HL-60 (cell line): ENCODE results near the gene TUBGCP6.

Experiments
- DNase-seq, 2 experiments: peaks; one replicate each; pipeline ENCODE4 v3.0.0-alpha.2; 2010 to 2020; ENCODE audit warnings: low read depth in 1 of 2, low spot score in 1 of 2
- H3K27ac ChIP-seq: fragments of 250-450 bp; sonication (Bioruptor Pico); replicated peaks from 2 replicates; pipeline ENCODE4 v1.5.1; 2020; ENCODE audit warnings: mild to moderate bottlenecking, moderate library complexity
- H3K27me3 ChIP-seq: fragments of 250-450 bp; sonication (Bioruptor Pico); 2 replicates; pipeline ENCODE4 v1.5.1; 2021; ENCODE audit warnings: mild to moderate bottlenecking, moderate library complexity; ENCODE audit not compliant: insufficient read depth, poor library complexity, severe bottlenecking
- H3K4me3 ChIP-seq: replicated peaks from 2 replicates; pipeline ENCODE4 v1.5.1; 2011; ENCODE audit warnings: mild to moderate bottlenecking, control low read depth, low read length; ENCODE audit not compliant: insufficient read depth
- GABPA ChIP-seq: IDR thresholded peaks from 2 replicates; pipeline ENCODE4 v1.6.1; 2012; ENCODE audit warnings: low read depth
- POLR2AphosphoS5 ChIP-seq: IDR thresholded peaks from 2 replicates; pipeline ENCODE4 v1.6.1; 2012; ENCODE audit warnings: low read depth
- SPI1 ChIP-seq: IDR thresholded peaks from 2 replicates; pipeline ENCODE4 v1.6.1; 2012; ENCODE audit warnings: low read depth, mild to moderate bottlenecking, borderline replicate concordance
- TF ChIP-seq, protein P1 (sequence below): IDR thresholded peaks from one replicate; pipeline ENCODE4 v1.5.1; 2011; ENCODE audit warnings: low read length, control low read depth, inconsistent platforms; ENCODE audit not compliant: insufficient read depth
- TF ChIP-seq, protein P2 (sequence below): IDR thresholded peaks from 2 replicates; pipeline ENCODE4 v1.6.1; 2012; ENCODE audit warnings: low read depth; ENCODE audit not compliant: insufficient replicate concordance

The TUBGCP6 gene

DNA sequence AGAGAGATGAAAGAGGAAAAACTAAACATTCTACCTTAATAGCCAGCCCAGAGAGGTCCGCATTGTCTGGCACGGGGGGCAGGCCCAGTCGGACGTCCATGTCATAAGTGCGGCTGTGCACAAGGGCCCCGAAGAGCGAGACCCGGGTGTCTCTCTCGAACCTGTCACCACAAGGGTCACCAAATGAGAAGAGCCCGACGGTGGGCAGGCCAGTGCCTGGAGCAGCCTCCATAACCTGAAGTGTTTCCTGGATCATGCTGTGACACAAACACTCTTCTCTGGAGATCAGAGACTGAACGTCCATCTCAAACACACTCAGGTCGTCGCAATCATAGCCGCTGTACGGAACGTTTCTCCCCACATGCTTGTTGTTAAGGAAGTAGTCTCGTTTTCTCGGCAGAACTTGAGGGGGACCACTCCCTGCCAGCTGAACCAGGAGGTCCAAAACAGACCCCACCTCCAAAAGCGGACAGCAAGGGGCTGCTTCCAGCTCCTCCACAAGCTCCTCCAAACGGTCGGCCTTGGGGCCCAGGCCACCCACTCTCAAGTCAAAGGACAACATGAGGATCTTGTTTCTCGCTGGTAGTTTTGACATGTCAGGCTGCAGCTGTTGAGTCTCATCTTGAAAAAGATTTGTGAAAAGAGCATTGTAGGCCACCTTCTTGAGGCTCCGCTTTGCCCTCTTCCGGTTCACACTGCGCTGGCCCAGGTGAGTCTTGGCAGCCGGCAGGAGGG is 971 bp downstream of the TUBGCP6 start:
- Histone ChIP-seq H3K27ac (peak overlapping the region; percentile 82), H3K4me3 (peak overlapping the region; percentile 96), H3K27me3 (no peaks in the 10 kb centered on the region)
- peak in 1 of 2 experiments; percentile 50 for DNase-seq
- TF ChIP-seq GABPA, result no peak; the same call in 1 of the 2 replicates
- TF ChIP-seq, protein P1, sequence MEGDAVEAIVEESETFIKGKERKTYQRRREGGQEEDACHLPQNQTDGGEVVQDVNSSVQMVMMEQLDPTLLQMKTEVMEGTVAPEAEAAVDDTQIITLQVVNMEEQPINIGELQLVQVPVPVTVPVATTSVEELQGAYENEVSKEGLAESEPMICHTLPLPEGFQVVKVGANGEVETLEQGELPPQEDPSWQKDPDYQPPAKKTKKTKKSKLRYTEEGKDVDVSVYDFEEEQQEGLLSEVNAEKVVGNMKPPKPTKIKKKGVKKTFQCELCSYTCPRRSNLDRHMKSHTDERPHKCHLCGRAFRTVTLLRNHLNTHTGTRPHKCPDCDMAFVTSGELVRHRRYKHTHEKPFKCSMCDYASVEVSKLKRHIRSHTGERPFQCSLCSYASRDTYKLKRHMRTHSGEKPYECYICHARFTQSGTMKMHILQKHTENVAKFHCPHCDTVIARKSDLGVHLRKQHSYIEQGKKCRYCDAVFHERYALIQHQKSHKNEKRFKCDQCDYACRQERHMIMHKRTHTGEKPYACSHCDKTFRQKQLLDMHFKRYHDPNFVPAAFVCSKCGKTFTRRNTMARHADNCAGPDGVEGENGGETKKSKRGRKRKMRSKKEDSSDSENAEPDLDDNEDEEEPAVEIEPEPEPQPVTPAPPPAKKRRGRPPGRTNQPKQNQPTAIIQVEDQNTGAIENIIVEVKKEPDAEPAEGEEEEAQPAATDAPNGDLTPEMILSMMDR, result no peak
- TF ChIP-seq POLR2AphosphoS5, result no peak
- TF ChIP-seq SPI1, result no peak

DNA sequence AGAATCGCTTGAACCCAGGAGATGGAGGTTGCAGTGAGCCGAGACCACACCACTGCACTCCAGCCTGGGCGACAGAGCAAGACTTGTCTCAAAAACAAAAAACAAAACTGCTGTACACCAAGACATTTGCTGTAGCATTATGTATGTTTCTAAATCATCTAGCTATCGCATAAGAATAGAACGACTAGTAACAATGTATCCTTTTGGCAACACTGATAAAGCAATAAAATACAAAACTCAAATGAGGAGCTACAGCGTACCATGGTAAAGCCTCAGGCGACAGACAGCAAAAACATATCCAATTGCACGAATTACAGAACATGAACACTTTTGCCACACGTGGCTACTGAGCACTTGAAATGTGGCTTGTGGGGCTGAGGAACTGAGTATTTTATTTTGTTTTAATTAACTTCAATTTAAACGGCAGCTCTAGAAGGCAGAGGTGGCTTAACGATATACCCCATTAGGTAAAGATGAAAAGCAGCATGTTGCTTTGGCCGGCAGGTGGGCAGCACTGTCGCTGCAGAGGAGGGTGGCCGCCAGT is 2.3 kb downstream of the TUBGCP6 start:
- H3K4me3 ChIP-seq, result peak overlapping the region; percentile 96
- no peaks in the 10 kb centered on the region for H3K27me3 ChIP-seq
- peak overlapping the region; percentile 82; the same call in 1 of the 2 replicates for H3K27ac ChIP-seq
- no peak for DNase-seq
- TF ChIP-seq POLR2AphosphoS5 (no peak), SPI1 (no peak)
- TF ChIP-seq, protein P1, result no peak

DNA sequence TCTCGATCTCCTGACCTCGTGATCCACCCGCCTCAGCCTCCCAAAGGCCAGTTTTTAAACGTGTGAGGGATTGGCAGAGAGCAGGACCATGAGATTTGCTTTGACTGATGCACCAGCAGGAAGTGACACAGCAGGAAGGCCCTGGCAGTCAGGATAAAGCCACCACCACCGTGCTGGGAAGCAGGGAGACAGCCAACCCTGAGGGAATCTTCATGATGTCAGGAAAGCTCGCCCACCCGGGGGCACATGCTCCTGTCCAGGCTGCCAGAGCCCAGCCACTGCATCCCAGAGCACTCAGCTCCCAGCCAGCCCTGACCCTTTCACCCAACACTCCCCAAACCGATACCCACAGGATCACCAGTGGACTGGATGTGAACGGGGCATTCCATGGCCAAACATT is 6.1 kb downstream of the TUBGCP6 start:
- TF ChIP-seq, protein P1, result no peak
- TF ChIP-seq SPI1 (no peak), GABPA (no peak), POLR2AphosphoS5 (no peak)
- TF ChIP-seq, protein P2, sequence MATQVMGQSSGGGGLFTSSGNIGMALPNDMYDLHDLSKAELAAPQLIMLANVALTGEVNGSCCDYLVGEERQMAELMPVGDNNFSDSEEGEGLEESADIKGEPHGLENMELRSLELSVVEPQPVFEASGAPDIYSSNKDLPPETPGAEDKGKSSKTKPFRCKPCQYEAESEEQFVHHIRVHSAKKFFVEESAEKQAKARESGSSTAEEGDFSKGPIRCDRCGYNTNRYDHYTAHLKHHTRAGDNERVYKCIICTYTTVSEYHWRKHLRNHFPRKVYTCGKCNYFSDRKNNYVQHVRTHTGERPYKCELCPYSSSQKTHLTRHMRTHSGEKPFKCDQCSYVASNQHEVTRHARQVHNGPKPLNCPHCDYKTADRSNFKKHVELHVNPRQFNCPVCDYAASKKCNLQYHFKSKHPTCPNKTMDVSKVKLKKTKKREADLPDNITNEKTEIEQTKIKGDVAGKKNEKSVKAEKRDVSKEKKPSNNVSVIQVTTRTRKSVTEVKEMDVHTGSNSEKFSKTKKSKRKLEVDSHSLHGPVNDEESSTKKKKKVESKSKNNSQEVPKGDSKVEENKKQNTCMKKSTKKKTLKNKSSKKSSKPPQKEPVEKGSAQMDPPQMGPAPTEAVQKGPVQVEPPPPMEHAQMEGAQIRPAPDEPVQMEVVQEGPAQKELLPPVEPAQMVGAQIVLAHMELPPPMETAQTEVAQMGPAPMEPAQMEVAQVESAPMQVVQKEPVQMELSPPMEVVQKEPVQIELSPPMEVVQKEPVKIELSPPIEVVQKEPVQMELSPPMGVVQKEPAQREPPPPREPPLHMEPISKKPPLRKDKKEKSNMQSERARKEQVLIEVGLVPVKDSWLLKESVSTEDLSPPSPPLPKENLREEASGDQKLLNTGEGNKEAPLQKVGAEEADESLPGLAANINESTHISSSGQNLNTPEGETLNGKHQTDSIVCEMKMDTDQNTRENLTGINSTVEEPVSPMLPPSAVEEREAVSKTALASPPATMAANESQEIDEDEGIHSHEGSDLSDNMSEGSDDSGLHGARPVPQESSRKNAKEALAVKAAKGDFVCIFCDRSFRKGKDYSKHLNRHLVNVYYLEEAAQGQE, result no peak
- DNase-seq, result no peak
- no peak overlapping the region for H3K4me3 ChIP-seq
- H3K27ac ChIP-seq, result no peak overlapping the region
- H3K27me3 ChIP-seq, result no peaks in the 10 kb centered on the region

DNA sequence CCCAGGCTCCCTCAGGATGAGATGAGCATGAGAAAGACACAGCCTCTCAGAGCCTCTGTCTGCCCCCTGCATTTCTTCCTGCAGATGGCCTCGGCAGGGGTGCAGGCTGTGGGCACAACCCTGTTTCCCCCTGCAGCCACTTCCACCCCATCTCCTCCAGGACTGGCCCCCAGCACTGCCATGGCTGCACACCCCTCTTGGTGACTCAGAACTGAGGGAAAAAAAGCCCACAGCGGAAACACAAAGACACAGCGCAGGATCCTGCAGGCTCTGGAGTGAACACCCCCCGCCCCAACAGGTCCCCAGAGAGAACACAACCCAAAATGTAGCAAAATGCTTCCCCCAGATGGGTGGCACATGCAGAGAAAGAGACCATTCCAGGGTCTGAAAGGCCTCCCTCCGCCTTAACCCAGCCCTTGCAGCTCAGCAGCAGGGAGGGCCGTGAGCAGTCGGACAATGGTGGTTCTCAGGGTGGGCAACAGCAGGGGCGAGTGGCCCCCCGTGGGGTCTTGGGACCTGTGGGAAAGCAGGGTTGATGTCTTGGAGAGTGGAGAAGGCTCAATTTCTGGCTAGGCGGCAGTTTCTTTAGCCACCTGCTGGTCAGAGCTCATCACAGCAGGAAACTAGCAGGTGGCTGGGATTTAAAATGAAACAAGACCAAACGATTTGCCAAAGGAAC is 8.0 kb downstream of the TUBGCP6 start:
- H3K27me3 ChIP-seq, result no peaks in the 10 kb centered on the region
- TF ChIP-seq, protein P1, result peak; percentile 24
- no peak for TF ChIP-seq POLR2AphosphoS5
- H3K4me3 ChIP-seq, result no peak overlapping the region
- H3K27ac ChIP-seq, result no peak overlapping the region
- DNase-seq, result no peak
